C4-2B (cell line): ENCODE results near the gene NR3C2.

Source experiments
- H3K27ac ChIP-seq: fragments of 450-650 bp; 2 replicates; pipeline ENCODE4 v1.5.1; 2017
- ZFX ChIP-seq: fragments of 450-650 bp; IDR thresholded peaks from 2 replicates; pipeline ENCODE4 v1.6.1; 2017
- TF ChIP-seq, protein P1 (sequence below): fragments of 450-650 bp; conservative IDR thresholded peaks from 2 replicates; pipeline ENCODE4 v1.5.1; 2017; ENCODE audit warnings: mild to moderate bottlenecking

NR3C2 gene

GRCh38 chr4:148391056-148391455, 51.2 kb downstream of the NR3C2 start:
- TF ChIP-seq, protein P1, sequence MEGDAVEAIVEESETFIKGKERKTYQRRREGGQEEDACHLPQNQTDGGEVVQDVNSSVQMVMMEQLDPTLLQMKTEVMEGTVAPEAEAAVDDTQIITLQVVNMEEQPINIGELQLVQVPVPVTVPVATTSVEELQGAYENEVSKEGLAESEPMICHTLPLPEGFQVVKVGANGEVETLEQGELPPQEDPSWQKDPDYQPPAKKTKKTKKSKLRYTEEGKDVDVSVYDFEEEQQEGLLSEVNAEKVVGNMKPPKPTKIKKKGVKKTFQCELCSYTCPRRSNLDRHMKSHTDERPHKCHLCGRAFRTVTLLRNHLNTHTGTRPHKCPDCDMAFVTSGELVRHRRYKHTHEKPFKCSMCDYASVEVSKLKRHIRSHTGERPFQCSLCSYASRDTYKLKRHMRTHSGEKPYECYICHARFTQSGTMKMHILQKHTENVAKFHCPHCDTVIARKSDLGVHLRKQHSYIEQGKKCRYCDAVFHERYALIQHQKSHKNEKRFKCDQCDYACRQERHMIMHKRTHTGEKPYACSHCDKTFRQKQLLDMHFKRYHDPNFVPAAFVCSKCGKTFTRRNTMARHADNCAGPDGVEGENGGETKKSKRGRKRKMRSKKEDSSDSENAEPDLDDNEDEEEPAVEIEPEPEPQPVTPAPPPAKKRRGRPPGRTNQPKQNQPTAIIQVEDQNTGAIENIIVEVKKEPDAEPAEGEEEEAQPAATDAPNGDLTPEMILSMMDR = no peak
- TF ChIP-seq ZFX = no peak
- no peak overlapping the region for H3K27ac ChIP-seq

DNA sequence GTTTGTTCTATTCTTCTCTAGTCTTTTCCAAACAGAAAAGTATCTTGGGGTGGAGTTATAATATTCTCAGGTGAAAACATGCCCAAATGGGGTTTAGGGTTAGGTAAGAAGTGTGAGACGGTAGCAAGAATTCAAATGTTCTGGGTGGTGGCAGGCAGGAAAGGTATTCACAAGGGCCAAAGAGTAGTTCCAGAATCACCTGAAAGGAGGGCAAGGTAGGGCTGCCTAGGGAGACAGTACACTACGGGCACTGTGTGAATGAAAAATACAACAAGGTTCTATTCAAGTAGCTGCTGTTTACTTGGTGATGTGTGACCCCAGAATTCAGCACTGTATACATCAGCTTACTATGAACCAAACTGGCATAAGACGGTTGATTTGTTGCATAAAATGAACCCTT, 51.9 kb downstream of the NR3C2 start:
- no peak overlapping the region for H3K27ac ChIP-seq
- TF ChIP-seq ZFX = no peak
- TF ChIP-seq, protein P1 = no peak

GRCh38 chr4:148380291-148380690, 61.9 kb downstream of the NR3C2 start:
- TF ChIP-seq, protein P1 = no peak
- no peak for TF ChIP-seq ZFX
- no peak overlapping the region for H3K27ac ChIP-seq

GRCh38 chr4:148376151-148376550, 66.1 kb downstream of the NR3C2 start:
- no peak overlapping the region for H3K27ac ChIP-seq

GRCh38 chr4:148375584-148375983, 66.6 kb downstream of the NR3C2 start:
- TF ChIP-seq, protein P1 = no peak
- no peak for TF ChIP-seq ZFX
- no peak overlapping the region for H3K27ac ChIP-seq

More at GRCh38 chr4:148376151-148376550, 66.1 kb downstream of the NR3C2 start:
- TF ChIP-seq ZFX = no peak
- TF ChIP-seq, protein P1 = no peak

- no peak for TF ChIP-seq ZFX
- TF ChIP-seq, protein P1 = no peak
- H3K27ac ChIP-seq = no peak overlapping the region
Measured at GRCh38 chr4:148373093-148373492, 69.1 kb downstream of the NR3C2 start.

GRCh38 chr4:148369919-148370318, 72.3 kb downstream of the NR3C2 start:
- no peak overlapping the region for H3K27ac ChIP-seq
- TF ChIP-seq, protein P1 = no peak
- TF ChIP-seq ZFX = no peak
